Measurements from ENCODE around the gene HSDL1. TPM values are rescaled to one million over a fixed set of nuclear protein-coding genes. Genes with fewer than 3 reads are reported as not detected.

Gene HSDL1
- total RNA-seq, 4 donors from 2014 or later, result 20.2 to 26.8 (median 22.6) TPM

DNA sequence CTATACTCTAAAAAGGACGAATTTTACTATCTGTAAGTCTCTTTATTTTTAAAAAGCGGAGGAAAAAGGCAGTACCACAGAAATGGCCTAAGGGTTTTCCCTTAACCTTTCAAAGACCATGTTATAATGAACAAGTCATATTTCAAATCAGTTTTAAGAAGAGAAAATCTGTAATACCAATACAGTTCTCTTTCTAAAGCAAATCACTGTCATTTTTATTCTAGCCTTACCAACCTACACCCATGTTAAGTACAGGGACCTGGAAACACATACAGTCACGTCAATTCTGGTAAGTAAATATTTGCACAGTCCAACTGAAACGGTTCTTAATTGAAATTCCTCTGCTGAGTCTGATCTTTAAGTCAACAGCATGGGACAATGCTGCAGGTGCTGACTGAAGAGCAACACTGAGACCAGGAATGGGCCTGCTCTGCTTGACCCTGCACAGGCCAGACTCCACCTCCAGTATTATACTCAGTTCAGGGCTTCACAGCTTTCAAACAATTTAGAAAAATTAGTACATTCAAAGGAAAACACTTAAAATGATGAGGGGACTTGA lies 48.5 kb downstream of the HSDL1 start:
- no peaks in the 10 kb centered on the region for H3K4me1 ChIP-seq
- intact Hi-C loops (cut with DNase I; ENCODE audit: low total_unique reads), result no loop called here

DNA sequence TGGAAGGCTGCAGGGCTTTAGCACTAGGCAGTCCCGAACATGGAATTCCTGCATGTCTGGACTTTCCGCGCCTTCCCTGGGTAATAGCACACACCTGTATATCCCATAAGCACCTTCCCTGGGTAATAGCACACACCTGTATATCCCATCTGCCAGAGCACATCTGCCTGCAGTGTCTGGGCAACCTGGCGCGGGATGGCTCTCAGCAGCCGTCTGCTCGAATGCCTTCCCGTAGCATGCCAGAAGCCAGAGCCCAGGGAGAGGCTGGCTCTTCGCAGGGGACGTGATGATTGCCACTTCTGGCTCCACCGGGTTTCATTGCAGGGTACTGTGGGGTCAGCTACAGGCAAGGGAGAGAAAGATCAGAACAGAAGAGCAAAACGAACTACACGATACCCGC lies 49.5 kb downstream of the HSDL1 start:
- intact Hi-C loops (cut with DNase I; ENCODE audit: low total_unique reads), result no loop called here

More for the DNA sequence above, 48.5 kb downstream of the HSDL1 start:
- TF ChIP-seq, protein P1, sequence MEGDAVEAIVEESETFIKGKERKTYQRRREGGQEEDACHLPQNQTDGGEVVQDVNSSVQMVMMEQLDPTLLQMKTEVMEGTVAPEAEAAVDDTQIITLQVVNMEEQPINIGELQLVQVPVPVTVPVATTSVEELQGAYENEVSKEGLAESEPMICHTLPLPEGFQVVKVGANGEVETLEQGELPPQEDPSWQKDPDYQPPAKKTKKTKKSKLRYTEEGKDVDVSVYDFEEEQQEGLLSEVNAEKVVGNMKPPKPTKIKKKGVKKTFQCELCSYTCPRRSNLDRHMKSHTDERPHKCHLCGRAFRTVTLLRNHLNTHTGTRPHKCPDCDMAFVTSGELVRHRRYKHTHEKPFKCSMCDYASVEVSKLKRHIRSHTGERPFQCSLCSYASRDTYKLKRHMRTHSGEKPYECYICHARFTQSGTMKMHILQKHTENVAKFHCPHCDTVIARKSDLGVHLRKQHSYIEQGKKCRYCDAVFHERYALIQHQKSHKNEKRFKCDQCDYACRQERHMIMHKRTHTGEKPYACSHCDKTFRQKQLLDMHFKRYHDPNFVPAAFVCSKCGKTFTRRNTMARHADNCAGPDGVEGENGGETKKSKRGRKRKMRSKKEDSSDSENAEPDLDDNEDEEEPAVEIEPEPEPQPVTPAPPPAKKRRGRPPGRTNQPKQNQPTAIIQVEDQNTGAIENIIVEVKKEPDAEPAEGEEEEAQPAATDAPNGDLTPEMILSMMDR (IDR thresholded peaks at IDR 0.05 in 4 of 5, conservative IDR thresholded peaks at IDR 0.05 in 1 of 5), result no peak
- TF ChIP-seq POLR2A (IDR thresholded peaks at IDR 0.05), result no peak
- no peaks in the 10 kb centered on the region for H3K9me3 ChIP-seq
- no peak overlapping the region for H3K27ac ChIP-seq
- in situ Hi-C loops (cut with MboI; ENCODE audit: low sequenced_read_pairs in 4 of 4), result loop anchor here in 1 of 4 donors (25.0 kb wide), 1 partner anchor 91 kb away; the partner anchor contains the start of genes ADAD2 and TAF1C
- no peak overlapping the region for H3K4me3 ChIP-seq
- DNase-seq (no peak), ATAC-seq (no peak)
- peaks cover 0 to 74% of the 10 kb centered on the region in 2 donors for H3K36me3 ChIP-seq
- no peaks in the 10 kb centered on the region for H3K27me3 ChIP-seq

DNA sequence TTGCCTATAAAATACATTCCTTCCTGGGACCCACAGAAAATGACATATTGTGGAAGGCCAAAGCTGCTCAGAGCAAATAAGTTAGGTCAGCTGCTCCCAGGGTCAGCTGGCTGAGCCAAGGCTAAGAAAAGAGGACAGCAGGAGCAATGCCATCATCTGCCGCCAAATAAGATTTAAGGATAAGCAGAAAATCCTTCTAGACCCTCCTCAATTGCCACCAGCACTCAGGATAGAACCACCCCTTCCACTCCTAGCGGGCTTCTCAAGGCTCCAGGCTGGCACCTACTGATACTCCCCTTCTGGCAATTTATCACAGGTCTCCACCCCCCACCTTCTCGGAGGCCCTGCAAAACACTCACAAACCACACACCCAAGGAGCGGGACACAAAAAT lies 51.1 kb downstream of the HSDL1 start:
- Histone ChIP-seq H3K27me3 (no peaks in the 10 kb centered on the region), H3K9me3 (no peaks in the 10 kb centered on the region), H3K4me3 (no peak overlapping the region), H3K27ac (no peak overlapping the region), H3K36me3 (peaks cover 0 to 97% of the 10 kb centered on the region in 2 donors), H3K4me1 (no peaks in the 10 kb centered on the region)
- no peak for TF ChIP-seq POLR2A (IDR thresholded peaks at IDR 0.05)
- TF ChIP-seq, protein P1 (IDR thresholded peaks at IDR 0.05 in 4 of 5, conservative IDR thresholded peaks at IDR 0.05 in 1 of 5), result no peak
- DNase-seq (no peak), ATAC-seq (no peak)
- in situ Hi-C loops (cut with MboI; ENCODE audit: low sequenced_read_pairs in 4 of 4) (loop anchor here in 1 of 4 donors (25.0 kb wide), 1 partner anchor 93 kb away; the partner anchor contains the start of genes ADAD2 and TAF1C), intact Hi-C loops (cut with DNase I; ENCODE audit: low total_unique reads) (no loop called here)

More for the DNA sequence above, 49.5 kb downstream of the HSDL1 start:
- H3K27ac ChIP-seq, result no peak overlapping the region
- peaks cover 0 to 84% of the 10 kb centered on the region in 2 donors for H3K36me3 ChIP-seq
- ATAC-seq, result no peak
- in situ Hi-C loops (cut with MboI; ENCODE audit: low sequenced_read_pairs in 4 of 4), result loop anchor here in 1 of 4 donors (25.0 kb wide), 1 partner anchor 92 kb away; the partner anchor contains the start of genes ADAD2 and TAF1C
- no peak overlapping the region for H3K4me3 ChIP-seq
- TF ChIP-seq POLR2A (IDR thresholded peaks at IDR 0.05), result no peak
- TF ChIP-seq, protein P1 (IDR thresholded peaks at IDR 0.05 in 4 of 5, conservative IDR thresholded peaks at IDR 0.05 in 1 of 5), result no peak
- H3K4me1 ChIP-seq, result no peaks in the 10 kb centered on the region
- no peaks in the 10 kb centered on the region for H3K9me3 ChIP-seq
- DNase-seq, result no peak
- H3K27me3 ChIP-seq, result no peaks in the 10 kb centered on the region

DNA sequence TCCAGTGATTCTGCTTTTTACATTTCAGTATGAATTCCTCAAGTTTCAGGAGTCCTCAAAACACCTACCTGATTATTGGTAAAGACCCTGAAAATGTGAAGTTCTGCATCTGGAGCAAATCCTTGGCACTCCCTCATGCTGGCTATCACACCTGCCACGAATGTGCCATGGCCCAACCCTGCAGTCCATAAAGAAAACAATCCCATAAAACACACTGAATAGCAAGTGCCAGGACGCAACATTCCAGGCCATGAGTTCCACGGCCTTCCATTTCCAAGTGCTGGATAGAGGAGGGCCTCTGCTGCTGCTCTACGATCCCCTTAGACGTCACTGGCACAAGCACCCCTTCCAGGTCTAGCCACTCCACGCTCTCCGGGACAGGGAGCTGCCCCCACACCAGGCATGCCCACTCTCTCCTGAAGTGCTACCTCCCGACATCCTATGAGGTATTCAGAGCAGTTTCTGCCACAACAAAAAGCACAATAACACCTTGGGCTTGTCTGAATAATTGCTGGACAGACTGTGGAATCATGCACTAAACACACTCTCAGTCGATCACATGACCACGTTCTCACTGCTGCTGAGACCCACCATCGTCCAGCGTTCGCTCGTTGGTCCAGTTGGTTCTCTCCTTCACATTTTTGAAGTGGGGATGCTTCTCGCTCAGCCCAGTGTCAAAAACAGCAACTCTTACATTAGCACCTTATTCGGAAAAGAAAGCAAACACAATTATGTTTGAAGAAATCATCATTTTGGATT lies 51.7 kb downstream of the HSDL1 start:
- intact Hi-C loops (cut with DNase I; ENCODE audit: low total_unique reads) (no loop called here), in situ Hi-C loops (cut with MboI; ENCODE audit: low sequenced_read_pairs in 4 of 4) (loop anchor here in 1 of 4 donors (25.0 kb wide), 1 partner anchor 94 kb away; the partner anchor contains the start of genes ADAD2 and TAF1C)
- no peaks in the 10 kb centered on the region for H3K27me3 ChIP-seq
- H3K36me3 ChIP-seq, result peaks cover 0 to 97% of the 10 kb centered on the region in 2 donors
- H3K4me3 ChIP-seq, result no peak overlapping the region
- DNase-seq (no peak), ATAC-seq (no peak)
- no peaks in the 10 kb centered on the region for H3K4me1 ChIP-seq
- TF ChIP-seq, protein P1 (IDR thresholded peaks at IDR 0.05 in 4 of 5, conservative IDR thresholded peaks at IDR 0.05 in 1 of 5), result no peak
- TF ChIP-seq POLR2A (IDR thresholded peaks at IDR 0.05), result no peak
- H3K27ac ChIP-seq, result no peak overlapping the region
- no peaks in the 10 kb centered on the region for H3K9me3 ChIP-seq
